Measurements from ENCODE around the gene SUPT20H. TPM values are rescaled to one million over a fixed set of nuclear protein-coding genes. Genes with fewer than 3 reads are reported as not detected.

Gene SUPT20H
- total and polyA plus RNA-seq, 10 of the 15 experiments (the other 5 are each of a cell fraction or from before 2014, with no cell fraction given) = 12.3 to 69.8 (median 47.5) TPM

GRCh38 chr13:37100731-37101130 lies 41.2 kb upstream of the SUPT20H start:
- Histone ChIP-seq H3K9me3 (replicated peaks; ENCODE audit: control insufficient read depth, insufficient read depth, low read length) (no peaks in the 10 kb centered on the region), H3K4me2 (ENCODE audit: control insufficient read depth, insufficient read depth) (no peak overlapping the region), H3K4me1 (ENCODE audit: control insufficient read depth, insufficient read depth, low read length) (no peaks in the 10 kb centered on the region), H3K4me3 (no peak overlapping the region), H3K36me3 (ENCODE audit: control insufficient read depth in 2 of 2, insufficient read depth in 2 of 2, low read length in 1 of 2) (no peaks in the 10 kb centered on the region), H3K9ac (ENCODE audit: control insufficient read depth, insufficient read depth, low read length) (no peak overlapping the region), H3K27ac (ENCODE audit: control insufficient read depth, insufficient read depth) (no peak overlapping the region), H3K27me3 (replicated peaks in 1 of 2; ENCODE audit: control insufficient read depth in 2 of 2, insufficient read depth in 2 of 2, low read length in 1 of 2) (no peaks in the 10 kb centered on the region; a peak in 2 of 4 replicates), H3K79me2 (ENCODE audit: control insufficient read depth, insufficient read depth, low read length) (no peaks in the 10 kb centered on the region), H4K20me1 (ENCODE audit: control insufficient read depth, insufficient read depth) (no peaks in the 10 kb centered on the region), H2AFZ (ENCODE audit: control insufficient read depth, low read depth, low read length) (no peak overlapping the region)
- ATAC-seq (no peak), FAIRE-seq (no peak), DNase-seq (ENCODE audit: low read depth, low spot score) (no peak)
- CTCF ChIA-PET = no interaction called here
- SMC1A ChIA-PET (ENCODE audit: uncharacterized antibody, unreplicated experiment) = no interaction called here
- BruUV-seq (replicated peaks) = no TSS peak
- in situ Hi-C loops (cut with MboI) (no loop called here), intact Hi-C loops (cut with micrococcal nuclease; ENCODE audit: unreplicated experiment) (no loop called here)
- RAD21 ChIA-PET (ENCODE audit: unreplicated experiment) = no interaction called here
- POLR2A ChIA-PET = no interaction called here
- no peak for TF ChIP-seq NR2C1 (IDR thresholded peaks at IDR 0.05)
- no peak for TF ChIP-seq SP1 (IDR thresholded peaks at IDR 0.05; ENCODE audit: low read depth, low read length)
- no peak for TF ChIP-seq ZSCAN29 (IDR thresholded peaks at IDR 0.05)
- TF ChIP-seq ZNF622 (IDR thresholded peaks at IDR 0.05) = no peak
- TF ChIP-seq POU2F2 (IDR thresholded peaks at IDR 0.05; ENCODE audit: borderline replicate concordance, low read depth, low read length) = no peak
- no peak for TF ChIP-seq BACH1 (IDR thresholded peaks at IDR 0.05; ENCODE audit: borderline replicate concordance)
- no peak for TF ChIP-seq BMI1 (IDR thresholded peaks at IDR 0.05; ENCODE audit: borderline replicate concordance)
- no peak for TF ChIP-seq ZBTB40 (IDR thresholded peaks at IDR 0.05; ENCODE audit: borderline replicate concordance)
- TF ChIP-seq JUND (IDR thresholded peaks at IDR 0.05; ENCODE audit: low read depth, low read length) = no peak
- no peak for TF ChIP-seq BCL3 (IDR thresholded peaks at IDR 0.05; ENCODE audit: borderline replicate concordance, insufficient read depth, low read depth, low read length, poor library complexity, severe bottlenecking)
- no peak for TF ChIP-seq PKNOX1 (IDR thresholded peaks at IDR 0.05)
- TF ChIP-seq FOS (IDR thresholded peaks at IDR 0.05; ENCODE audit: borderline replicate concordance, extremely low read depth, insufficient read length) = no peak
- no peak for TF ChIP-seq ZNF384 (IDR thresholded peaks at IDR 0.05; ENCODE audit: borderline replicate concordance, low read depth, low read length)
- TF ChIP-seq MLLT1 (IDR thresholded peaks at IDR 0.05) = no peak
- TF ChIP-seq POLR2A (IDR thresholded peaks at IDR 0.05; ENCODE audit: low read depth, low read length) = no peak
- no peak for TF ChIP-seq STAT1 (conservative IDR thresholded peaks at IDR 0.05)
- TF ChIP-seq SMC3 (IDR thresholded peaks at IDR 0.05; ENCODE audit: borderline replicate concordance, low read length) = no peak

Data from GM12878 (cell line).